IMR-90 (cell line): ENCODE measurements around the gene NBPF11. TPM values are rescaled to one million over a fixed set of nuclear protein-coding genes. Genes with fewer than 3 reads are reported as not detected.
"Not testable (repeated sequence)": the region's sequence is repeated elsewhere in the genome, so short reads cannot be mapped to it uniquely, and the experiment has no call there.

Experiments used
- ATAC-seq: fragments of 200-7000 bp; cut with Tn5 transposase; 2 replicates; pipeline ENCODE4 v1.9.1; 2020; ENCODE audit warnings: low read depth, mild to moderate bottlenecking, moderate library complexity
- BruUV-seq: library from RNA; stranded (reverse); fragments of 400-500 nt; replicated peaks from 2 replicates; lab custom pipeline; 2021; lab: Mats Ljungman, UMichigan
- CTCF ChIA-PET: fragments of 300-600 bp; formaldehyde crosslinking; extraction: SDS; loops from one replicate; lab custom pipeline; 2021; ENCODE audit warnings: antibody characterized with exemption; lab: Yijun Ruan, JAX
- POLR2A ChIA-PET: fragments of 300-600 bp; sonication (Branson Sonifier 250); formaldehyde crosslinking; loops from one replicate; lab custom pipeline; 2022; ENCODE audit warnings: antibody characterized with exemption; ENCODE audit not compliant: unreplicated experiment; lab: Charles Lee
- DNase-seq: peaks from one replicate; pipeline ENCODE4 v3.0.0; 2013
- H2AFZ ChIP-seq: replicated peaks from 2 replicates; pipeline ENCODE3; 2013; ENCODE audit warnings: low read length, mild to moderate bottlenecking; ENCODE audit not compliant: poor library complexity
- H2AK5ac ChIP-seq: 2 replicates; pipeline ENCODE4 v1.6.1; 2013; ENCODE audit warnings: low read depth, low read length, inconsistent platforms
- H2AK9ac ChIP-seq: replicated peaks from 2 replicates; pipeline ENCODE3; 2013; ENCODE audit warnings: mild to moderate bottlenecking, low read depth, low read length, moderate library complexity; ENCODE audit not compliant: poor library complexity
- H2BK120ac ChIP-seq: 2 replicates; pipeline ENCODE4 v1.6.1; 2013; ENCODE audit warnings: low read depth, low read length, inconsistent platforms
- H2BK15ac ChIP-seq: 3 replicates; pipeline ENCODE4 v1.6.1; 2013; ENCODE audit warnings: low read depth, low read length, inconsistent platforms
- H2BK20ac ChIP-seq: 2 replicates; pipeline ENCODE4 v1.6.1; 2013; ENCODE audit warnings: low read depth, mild to moderate bottlenecking, inconsistent platforms, low read length, moderate library complexity
- H2BK5ac ChIP-seq: 2 replicates; pipeline ENCODE4 v1.6.1; 2013; ENCODE audit warnings: mild to moderate bottlenecking, low read depth, low read length, inconsistent platforms; ENCODE audit not compliant: poor library complexity, severe bottlenecking
- H3K14ac ChIP-seq: replicated peaks from 2 replicates; pipeline ENCODE4 v1.6.1; 2013; ENCODE audit warnings: low read depth, low read length, inconsistent platforms
- H3K18ac ChIP-seq: 2 replicates; pipeline ENCODE4 v1.6.1; 2013; ENCODE audit warnings: low read depth, low read length, control low read depth
- H3K23ac ChIP-seq: 2 replicates; pipeline ENCODE4 v1.6.1; 2013; ENCODE audit warnings: low read depth, low read length, inconsistent platforms
- H3K27ac ChIP-seq: 2 replicates; pipeline ENCODE4 v1.5.1; 2013; ENCODE audit warnings: mild to moderate bottlenecking, control low read depth, low read length; ENCODE audit not compliant: insufficient read depth
- H3K27me3 ChIP-seq: 2 replicates; pipeline ENCODE4 v1.6.1; 2013; ENCODE audit warnings: low read length; ENCODE audit not compliant: control insufficient read depth, insufficient read depth
- H3K36me3 ChIP-seq: 2 replicates; pipeline ENCODE4 v1.6.1; 2013; ENCODE audit warnings: low read length, mixed read lengths; ENCODE audit not compliant: control insufficient read depth, insufficient read depth
- H3K4ac ChIP-seq: 2 replicates; pipeline ENCODE4 v1.6.1; 2013; ENCODE audit warnings: low read depth, low read length, inconsistent platforms
- H3K4me1 ChIP-seq: 2 replicates; pipeline ENCODE4 v1.6.1; 2013; ENCODE audit warnings: low read length, mixed read lengths; ENCODE audit not compliant: control insufficient read depth, insufficient read depth
- H3K4me2 ChIP-seq: 2 replicates; pipeline ENCODE4 v1.6.1; 2013; ENCODE audit warnings: low read depth, mild to moderate bottlenecking, control low read depth, low read length, moderate library complexity
- H3K4me3 ChIP-seq: 2 replicates; pipeline ENCODE4 v1.5.1; 2013; ENCODE audit warnings: low read depth, mild to moderate bottlenecking, control low read depth, low read length, moderate library complexity; ENCODE audit not compliant: insufficient read depth
- H3K56ac ChIP-seq: 2 replicates; pipeline ENCODE4 v1.6.1; 2013; ENCODE audit warnings: low read length, inconsistent platforms; ENCODE audit not compliant: insufficient read depth; ENCODE audit errors: extremely low read depth
- H3K79me1 ChIP-seq, 2 experiments: 2 replicates each; pipeline ENCODE4 v1.6.1; 2013; ENCODE audit warnings: low read length in 2 of 2, inconsistent platforms in 1 of 2, low read depth in 1 of 2
- H3K9ac ChIP-seq: 2 replicates; pipeline ENCODE4 v1.6.1; 2013; ENCODE audit warnings: low read depth, low read length, control low read depth
- H3K9me1 ChIP-seq: 2 replicates; pipeline ENCODE4 v1.6.1; 2013; ENCODE audit warnings: low read length, inconsistent platforms; ENCODE audit not compliant: insufficient read depth
- H3K9me3 ChIP-seq: 2 replicates; pipeline ENCODE4 v1.6.1; 2013; ENCODE audit warnings: low read length; ENCODE audit not compliant: control insufficient read depth, insufficient read depth
- H4K20me1 ChIP-seq: 2 replicates; pipeline ENCODE4 v1.6.1; 2013; ENCODE audit warnings: low read length, inconsistent platforms; ENCODE audit not compliant: insufficient read depth
- H4K5ac ChIP-seq: 2 replicates; pipeline ENCODE4 v1.6.1; 2013; ENCODE audit warnings: mild to moderate bottlenecking, low read depth, low read length, control low read depth
- H4K8ac ChIP-seq, 2 experiments: 2 replicates each; pipeline ENCODE4 v1.6.1; 2013; ENCODE audit warnings: low read depth in 2 of 2, low read length in 2 of 2, control low read depth in 1 of 2, inconsistent platforms in 1 of 2
- H4K91ac ChIP-seq: 2 replicates; pipeline ENCODE4 v1.6.1; 2013; ENCODE audit warnings: low read depth, low read length, inconsistent platforms; ENCODE audit not compliant: insufficient read depth
- WGBS, 2 experiments: methylation state at CpG; one replicate each; pipeline versions ENCODE4 v1.1.5 to v1.1.7; 2013; ENCODE audit warnings: missing lambda C conversion rate in 2 of 2; ENCODE audit not compliant: insufficient read length in 1 of 2; ENCODE audit errors: extremely low coverage in 2 of 2; 5-methylcytosine and 5-hydroxymethylcytosine counted together
- dilution Hi-C: fragments of 300-500 bp; cut with HindIII; formaldehyde crosslinking; loops from one replicate; pipeline ENCODE4 v1.14.3; 2018; ENCODE audit warnings: low sequenced_read_pairs; ENCODE audit not compliant: unreplicated experiment
- in situ Hi-C: fragments of 300-500 bp; cut with MboI; formaldehyde crosslinking; loops from 3 replicates; pipeline ENCODE4 v1.14.3; 2019; ENCODE audit warnings: low sequenced_read_pairs, inconsistent platforms, mixed read lengths
- intact Hi-C: fragments of 100-400 bp; cut with micrococcal nuclease; formaldehyde crosslinking; loops from 2 replicates; pipeline ENCODE4 v1.10.0; 2022
- polyA plus RNA-seq, 3 experiments: library from polyadenylated mRNA; depleted of rRNA; stranded (reverse); fragments of >200 nt; gene quantifications; 2 replicates each; pipeline ENCODE4 v1.2.3, GENCODE V29; 2012; ENCODE audit warnings: low replicate concordance in 1 of 3
- total RNA-seq: library from RNA; depleted of rRNA; stranded (reverse); fragments of >200 nt; gene quantifications from 2 replicates; pipeline ENCODE4 v1.2.3, GENCODE V29; 2012

NBPF11 gene
- total and polyA plus RNA-seq, 2 of the 4 experiments (the other 2 are of a cell fraction): 2.7 to 6.5 TPM

GRCh38 chr1:148146191-148146997 lies 5.7 kb downstream of the NBPF11 start:
- H3K4me2 ChIP-seq, intact Hi-C loops, H3K9me1 ChIP-seq, H3K27me3 ChIP-seq, H3K27ac ChIP-seq, H2BK120ac ChIP-seq, H3K36me3 ChIP-seq, H3K14ac ChIP-seq, H3K4ac ChIP-seq, H4K91ac ChIP-seq, H4K8ac ChIP-seq, H3K9ac ChIP-seq, H3K4me3 ChIP-seq, H3K9me3 ChIP-seq, POLR2A ChIA-PET, H4K20me1 ChIP-seq, H2BK5ac ChIP-seq, DNase-seq, BruUV-seq, ATAC-seq, H3K18ac ChIP-seq, CTCF ChIA-PET, in situ Hi-C loops, H3K56ac ChIP-seq, H2AFZ ChIP-seq, H3K4me1 ChIP-seq, H2BK20ac ChIP-seq, H3K79me1 ChIP-seq, dilution Hi-C loops, H2AK9ac ChIP-seq, H4K5ac ChIP-seq, H2AK5ac ChIP-seq, H3K23ac ChIP-seq, H2BK15ac ChIP-seq: not testable (repeated sequence)
- WGBS, 2 experiments: no CpG with 5 or more reads among the region's 66 CpGs

DNA sequence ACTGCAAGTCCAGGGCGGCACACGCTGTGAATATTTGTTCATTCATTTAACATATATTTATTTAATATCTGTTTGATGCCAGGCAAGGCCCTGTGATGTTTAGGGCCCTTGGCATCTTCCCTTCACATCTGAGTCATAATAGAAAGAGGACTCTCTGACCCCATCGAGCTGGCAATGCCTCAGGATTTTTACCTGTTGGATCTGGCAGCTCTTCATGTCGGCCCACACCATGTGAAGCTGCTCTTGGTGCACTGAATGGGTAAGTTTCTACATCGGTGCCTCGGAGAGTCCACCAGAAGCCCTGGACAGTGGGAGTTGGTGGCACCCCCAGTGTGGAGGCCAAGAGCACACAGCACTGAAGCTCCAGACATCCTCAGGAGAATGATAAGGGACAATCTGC lies 8.9 kb downstream of the NBPF11 start:
- H3K23ac ChIP-seq, H3K4me3 ChIP-seq, H4K8ac ChIP-seq, H3K4me1 ChIP-seq, DNase-seq, H3K14ac ChIP-seq, H3K9me1 ChIP-seq, H3K18ac ChIP-seq, H2BK20ac ChIP-seq, H3K79me1 ChIP-seq, H3K36me3 ChIP-seq, intact Hi-C loops, H3K4ac ChIP-seq, CTCF ChIA-PET, H3K4me2 ChIP-seq, H4K5ac ChIP-seq, dilution Hi-C loops, H3K27ac ChIP-seq, POLR2A ChIA-PET, H2AFZ ChIP-seq, H3K56ac ChIP-seq, H3K27me3 ChIP-seq, H2BK120ac ChIP-seq, H2BK15ac ChIP-seq, BruUV-seq, H4K91ac ChIP-seq, H2AK5ac ChIP-seq, ATAC-seq, H2AK9ac ChIP-seq, in situ Hi-C loops, H2BK5ac ChIP-seq, H3K9ac ChIP-seq, H3K9me3 ChIP-seq, H4K20me1 ChIP-seq: not testable (repeated sequence)
- WGBS, 2 experiments: no CpG with 5 or more reads among the region's 6 CpGs
